GM19035 (cell line): ENCODE measurements around the gene CHPF2.

Experiments used
- ATAC-seq: cut with Tn5 transposase; IDR thresholded peaks from one replicate; pipeline ENCODE4 v1.9.1; 2021; ENCODE audit not compliant: unreplicated experiment

The CHPF2 gene

GRCh38 chr7:151260471-151260870, 28.2 kb downstream of the CHPF2 start:
- ATAC-seq, result no peak

- ATAC-seq, result no peak
These were observed 28.6 kb downstream of the CHPF2 start for GRCh38 chr7:151260883-151261282.

DNA sequence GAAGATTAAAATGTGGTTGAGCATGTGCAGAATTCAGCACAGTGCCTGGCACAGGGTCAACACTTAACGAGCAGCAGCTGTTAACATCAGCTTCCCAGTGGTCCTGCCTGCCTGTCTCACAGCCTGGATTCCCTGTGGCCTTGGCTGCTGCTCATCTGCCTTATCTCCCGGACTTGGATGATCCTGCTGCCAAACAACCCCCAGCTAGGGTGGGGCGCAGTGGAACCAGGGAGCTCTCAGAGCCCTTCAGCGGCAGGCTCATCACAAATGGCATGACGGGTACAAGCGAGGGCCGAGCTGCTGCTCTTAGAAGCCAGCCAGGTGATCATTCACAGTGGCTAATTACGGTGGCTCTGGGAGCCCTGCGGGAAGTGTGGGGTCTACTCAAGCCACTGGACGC, 29.2 kb downstream of the CHPF2 start:
- ATAC-seq, result no peak

DNA sequence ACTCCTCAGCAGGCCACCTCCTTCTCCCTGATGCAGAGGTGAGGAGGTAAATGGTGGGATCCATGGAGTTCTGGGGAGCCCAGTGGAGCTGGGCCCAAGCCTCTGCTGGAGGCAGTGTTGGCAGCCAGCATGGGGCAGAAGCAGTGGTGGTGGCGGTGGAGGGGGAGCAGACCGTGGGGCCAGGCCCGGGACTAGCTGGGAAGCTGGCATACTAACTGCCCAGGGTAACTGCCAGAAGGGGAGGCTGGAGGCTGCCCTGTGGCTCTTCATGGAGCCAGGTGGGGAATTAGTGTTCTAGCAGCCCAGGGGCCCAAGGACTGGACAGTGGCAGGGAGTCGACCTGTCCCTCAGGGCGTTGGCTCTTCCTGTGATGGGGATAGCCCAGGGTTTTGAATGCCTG, 32.3 kb downstream of the CHPF2 start:
- ATAC-seq, result no peak

DNA sequence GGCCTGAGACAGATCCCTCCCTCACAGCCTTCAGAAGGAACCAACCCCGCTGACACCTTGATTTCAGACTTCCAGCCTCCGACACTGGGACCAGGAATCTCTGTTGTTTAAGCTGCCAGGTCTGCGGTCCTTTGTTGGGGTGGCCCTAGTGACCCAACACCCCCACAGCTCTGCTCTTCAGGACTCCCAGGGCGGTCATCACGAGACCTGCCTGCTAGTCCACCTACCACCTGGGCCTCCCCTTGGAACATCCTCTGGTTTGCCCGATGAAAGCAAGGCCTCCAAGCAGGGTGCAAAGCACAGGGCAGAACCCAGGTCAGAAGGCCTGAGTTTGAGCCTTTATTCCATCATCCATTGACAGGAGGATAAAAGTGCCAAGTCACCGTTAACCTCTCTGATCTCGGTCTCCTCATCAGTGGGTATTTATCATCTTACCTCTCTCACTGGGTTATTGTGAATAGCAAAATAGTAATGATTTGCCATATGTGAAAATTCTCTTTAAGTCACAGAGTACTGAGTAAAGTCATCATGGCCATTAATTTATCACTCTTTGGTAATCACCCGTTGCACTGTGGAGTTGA, 33.2 kb downstream of the CHPF2 start:
- no peak for ATAC-seq

DNA sequence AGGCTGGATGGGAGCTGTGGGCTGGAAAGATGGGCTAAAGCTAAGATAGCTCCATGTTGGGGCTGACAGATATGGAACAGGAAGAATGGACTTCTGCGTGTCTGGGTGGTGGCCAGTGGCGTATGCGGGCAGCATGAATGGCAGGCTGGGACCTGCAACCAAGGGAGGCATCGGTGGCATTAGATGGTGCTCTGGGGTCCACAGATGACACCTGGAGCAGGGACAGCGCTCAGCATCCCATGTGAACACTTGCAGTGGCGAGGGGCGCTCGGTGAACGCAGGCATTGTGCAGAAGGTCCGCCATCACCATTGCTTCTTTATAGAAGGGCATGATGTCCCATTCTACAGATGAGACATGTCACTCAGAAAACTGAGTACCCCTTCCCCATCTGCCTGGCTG, 37.2 kb downstream of the CHPF2 start:
- no peak for ATAC-seq

DNA sequence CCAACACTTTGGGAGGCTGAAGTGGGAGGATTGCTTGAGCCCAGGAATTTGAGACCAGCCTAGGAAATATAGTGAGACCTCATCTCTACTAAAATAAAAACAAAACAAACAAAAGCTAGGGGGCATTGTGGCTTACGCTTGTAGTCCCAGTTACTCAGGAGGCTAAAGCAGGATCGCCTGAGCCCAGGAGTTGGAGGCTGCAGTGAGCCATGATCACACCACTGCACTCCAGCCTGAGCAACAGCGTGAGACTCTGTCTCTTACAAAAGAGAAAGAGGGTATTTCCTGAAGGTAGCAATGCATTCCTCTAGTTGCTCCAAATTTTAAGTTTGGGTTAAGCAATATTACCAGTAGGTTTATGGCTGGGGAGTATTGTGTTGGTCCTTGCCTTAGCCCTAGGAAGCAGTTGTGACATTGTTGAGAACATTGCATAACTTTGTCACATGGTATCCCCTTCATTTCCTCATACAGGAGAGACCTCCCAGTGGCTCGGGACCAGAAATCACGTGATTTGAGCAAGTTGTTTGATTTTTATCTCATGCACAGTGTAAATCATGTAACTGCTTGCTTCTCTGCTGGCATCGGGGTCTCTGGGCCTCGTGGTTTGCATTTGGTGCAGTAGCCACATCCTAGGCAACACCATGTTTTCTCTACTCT, 39.5 kb downstream of the CHPF2 start:
- ATAC-seq, result no peak

DNA sequence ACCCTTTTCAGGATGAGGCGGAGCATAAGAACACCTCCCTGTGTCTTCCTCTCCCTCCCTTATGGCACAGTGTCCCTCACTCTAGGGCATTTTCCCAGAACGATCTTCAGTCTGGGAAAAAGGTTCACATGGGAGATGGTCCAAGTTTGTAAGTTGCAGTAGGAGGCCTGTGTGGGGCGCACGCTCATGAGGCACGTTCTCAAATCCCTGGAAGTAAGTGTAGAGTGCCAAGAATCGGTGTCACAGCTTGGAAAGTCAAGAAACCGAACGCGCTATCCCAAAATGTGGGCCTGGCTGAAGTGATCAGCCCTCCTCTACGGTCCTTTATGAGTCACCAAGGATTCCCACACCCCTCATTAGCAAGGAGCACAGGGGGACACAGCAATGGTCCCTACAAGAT, 40.1 kb downstream of the CHPF2 start:
- ATAC-seq, result no peak

DNA sequence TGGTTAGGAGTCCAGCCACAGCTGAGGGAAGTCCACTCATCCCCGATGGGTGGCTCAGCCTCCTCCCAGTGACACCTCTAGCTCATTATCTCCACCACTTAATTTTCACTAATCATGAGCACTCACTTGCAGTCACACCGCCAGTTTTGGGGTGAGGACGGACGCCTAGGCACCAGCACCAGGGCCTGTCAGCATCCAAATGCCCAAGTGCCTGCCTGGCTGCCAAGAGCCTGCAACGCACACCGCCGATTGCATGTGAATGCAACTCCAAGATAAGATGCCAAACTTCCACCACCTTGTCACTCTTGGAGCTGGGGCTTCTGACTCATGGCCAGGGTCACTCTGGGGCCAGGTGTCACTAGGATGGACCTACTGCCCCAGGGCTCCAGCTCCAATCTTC, 40.6 kb downstream of the CHPF2 start:
- no peak for ATAC-seq

- no peak for ATAC-seq
These were observed 41.5 kb downstream of the CHPF2 start for GRCh38 chr7:151273651-151274390.

DNA sequence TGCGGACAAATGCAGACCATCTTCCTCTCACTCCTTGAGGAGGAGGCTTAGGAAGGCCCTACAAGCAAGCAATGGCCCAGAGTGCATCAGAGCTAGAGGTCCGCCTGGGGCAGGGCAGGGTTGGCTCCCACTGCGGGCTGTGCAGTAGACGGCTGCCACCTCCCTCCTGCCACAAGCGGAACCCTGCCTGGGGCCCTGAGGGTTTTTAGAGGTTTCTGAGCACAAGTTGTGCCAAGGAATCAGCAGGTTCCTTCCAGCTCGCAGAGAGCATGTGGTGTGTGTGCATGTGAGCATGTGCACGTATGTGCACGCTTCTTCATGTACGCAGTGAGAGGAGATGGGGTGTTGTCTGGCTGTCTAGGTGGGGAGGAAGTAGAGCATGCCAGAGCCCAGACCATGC, 42.1 kb downstream of the CHPF2 start:
- no peak for ATAC-seq

- ATAC-seq, result no peak
These were observed 42.9 kb downstream of the CHPF2 start for GRCh38 chr7:151274936-151275812.

DNA sequence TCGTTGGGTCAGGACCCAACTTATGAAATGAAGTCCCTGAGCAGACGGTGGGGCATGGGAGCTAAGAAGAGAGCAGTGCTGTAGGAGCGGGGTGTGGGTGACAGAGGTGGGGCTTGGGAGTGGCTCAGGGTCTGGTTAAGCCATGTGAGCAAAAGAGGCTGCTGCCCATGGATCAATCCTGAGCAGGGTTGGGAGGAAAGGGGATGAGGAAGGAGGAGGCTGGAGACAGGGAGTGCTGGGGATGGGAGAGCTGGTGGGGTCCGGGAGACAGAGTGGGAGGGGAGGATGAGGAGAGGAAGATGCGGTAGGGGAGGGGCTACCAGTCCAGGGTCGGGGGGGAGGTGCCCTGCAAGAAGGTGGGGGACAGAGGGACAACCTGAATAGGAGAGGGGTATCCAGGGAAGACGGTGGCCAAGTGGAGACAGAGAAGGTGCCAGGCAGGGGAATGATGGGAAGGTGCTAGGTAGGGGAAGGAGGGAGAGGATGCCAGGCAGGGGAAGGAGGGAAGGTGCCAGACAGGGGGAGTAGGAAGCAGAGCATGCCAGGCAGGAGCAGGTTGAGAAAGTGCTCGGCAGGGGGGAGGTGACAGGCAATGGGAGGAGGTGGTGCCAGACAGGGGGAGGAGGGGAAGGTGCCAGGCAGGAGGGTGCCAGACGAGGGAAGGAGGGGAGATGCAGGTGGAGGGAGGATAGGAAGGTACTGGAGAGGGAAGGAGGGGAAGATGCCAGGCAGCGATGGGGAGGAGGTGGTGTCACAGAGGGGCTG, 43.7 kb downstream of the CHPF2 start:
- no peak for ATAC-seq

- peak; percentile 81 for ATAC-seq
These were observed 44.6 kb downstream of the CHPF2 start for GRCh38 chr7:151276666-151277590.

DNA sequence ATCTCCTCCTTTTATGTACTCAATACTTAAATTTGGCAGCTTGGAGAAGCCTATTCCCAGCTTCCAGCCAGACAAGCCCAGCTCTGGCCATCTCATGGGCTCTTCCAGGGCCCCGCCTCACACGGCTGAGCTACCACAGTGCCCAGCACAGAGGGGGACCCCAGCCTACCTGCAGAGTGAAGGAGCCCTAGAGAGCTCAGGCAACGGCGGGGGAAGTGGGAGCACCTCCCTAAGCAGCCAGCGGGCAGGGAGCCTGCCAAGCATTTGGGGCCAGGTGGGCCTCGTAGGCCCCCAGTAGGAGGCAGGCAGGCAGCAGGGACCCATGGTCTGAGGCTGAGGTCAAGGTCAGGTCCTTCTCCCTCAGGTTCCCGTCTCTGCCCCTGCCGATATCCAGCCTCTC, 45.3 kb downstream of the CHPF2 start:
- ATAC-seq, result no peak

DNA sequence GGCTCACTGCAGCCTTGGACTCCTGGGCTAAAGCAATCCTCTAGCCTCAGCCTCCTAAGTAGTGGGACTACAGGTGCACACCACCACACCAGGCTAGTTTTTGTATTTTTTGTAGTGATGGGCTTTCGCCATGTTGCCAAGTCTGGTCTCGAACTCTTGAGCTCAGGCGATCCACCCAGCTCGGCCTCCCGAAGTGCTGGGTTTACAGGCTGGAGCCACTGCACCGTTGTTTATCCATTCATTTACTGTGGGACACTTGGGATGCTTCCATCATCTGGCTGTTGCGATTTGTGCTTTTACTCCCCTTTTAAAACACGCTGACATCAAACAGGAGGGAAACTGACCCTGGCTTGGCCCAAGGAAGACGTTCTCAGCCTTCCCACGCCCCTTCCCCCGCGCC, 46.7 kb downstream of the CHPF2 start:
- ATAC-seq, result no peak

DNA sequence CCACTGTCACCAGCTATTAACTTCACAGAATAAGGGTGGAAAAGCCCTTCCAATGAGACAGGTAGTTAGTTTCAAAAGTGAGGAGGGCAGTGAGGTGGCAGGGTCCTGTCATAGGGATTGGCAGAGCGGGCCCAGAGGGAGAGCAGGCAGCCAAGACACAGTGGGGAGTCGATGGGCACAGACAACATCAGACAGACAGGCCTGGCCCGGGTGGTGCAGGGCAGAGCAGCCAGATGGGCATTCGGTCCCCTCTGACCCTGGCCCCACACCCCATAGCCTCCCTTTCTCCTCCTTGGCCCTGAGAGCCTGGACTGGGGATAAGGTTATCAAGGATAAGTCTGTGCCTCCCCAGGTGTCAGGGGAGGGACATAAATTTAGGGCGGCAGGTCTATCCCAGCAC, 47.6 kb downstream of the CHPF2 start:
- no peak for ATAC-seq

GRCh38 chr7:151280388-151281019, 48.2 kb downstream of the CHPF2 start:
- ATAC-seq, result no peak

DNA sequence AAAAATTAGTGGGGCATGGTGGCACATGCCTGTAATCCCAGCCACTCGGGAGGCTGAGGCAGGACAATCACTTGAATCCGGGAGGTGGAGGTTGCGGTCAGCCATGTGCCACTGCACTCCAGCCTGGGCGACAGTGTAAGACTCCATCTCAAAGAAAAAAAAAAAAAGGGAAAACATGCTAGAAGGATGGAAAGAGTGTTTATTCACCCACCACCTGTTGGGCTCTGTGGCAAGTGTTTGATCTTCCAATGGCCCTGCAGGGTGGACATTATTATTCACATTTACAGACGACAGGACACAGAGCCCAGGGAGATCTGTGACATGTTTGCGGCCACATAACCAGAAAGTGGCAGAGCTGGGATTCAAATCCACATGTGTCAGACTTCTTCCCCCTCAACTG, 49.4 kb downstream of the CHPF2 start:
- ATAC-seq, result no peak
